HepG2 (cell line): Measurements from ENCODE around the gene TUBA4A. TPM values are rescaled to one million over a fixed set of nuclear protein-coding genes. Genes with fewer than 3 reads are reported as not detected.

Experiments
- ATF5 ChIP-seq: sonication (generic); formaldehyde crosslinking; IDR thresholded peaks from 2 replicates; pipeline ENCODE4 v1.4.0; 2020; ENCODE audit warnings: mild to moderate bottlenecking, low read depth, missing genetic modification reagents
- CBFB ChIP-seq: sonication (generic); formaldehyde crosslinking; IDR thresholded peaks from 2 replicates; pipeline ENCODE4 v1.4.0; 2020; ENCODE audit warnings: missing genetic modification reagents
- FOXC1 ChIP-seq: sonication (generic); formaldehyde crosslinking; IDR thresholded peaks from 2 replicates; pipeline ENCODE4 v1.8.0; 2022; ENCODE audit warnings: mild to moderate bottlenecking, missing genetic modification reagents, borderline replicate concordance
- HINFP ChIP-seq: sonication (generic); formaldehyde crosslinking; IDR thresholded peaks from 2 replicates; pipeline ENCODE4 v1.4.0; 2020; ENCODE audit warnings: low read depth, mild to moderate bottlenecking, missing genetic modification reagents
- JUND ChIP-seq: sonication (generic); formaldehyde crosslinking; IDR thresholded peaks from 2 replicates; pipeline ENCODE4 v1.8.0; 2022; ENCODE audit warnings: mild to moderate bottlenecking, missing genetic modification reagents
- KMT2A ChIP-seq: sonication (generic); formaldehyde crosslinking; IDR thresholded peaks from 2 replicates; pipeline ENCODE4 v1.4.0; 2020; ENCODE audit warnings: missing genetic modification reagents
- MIER3 ChIP-seq: IDR thresholded peaks from 2 replicates; pipeline ENCODE4 v1.6.1; 2016; ENCODE audit warnings: missing compliant biosample characterization, borderline replicate concordance
- MIXL1 ChIP-seq: IDR thresholded peaks from 2 replicates; pipeline ENCODE4 v1.6.1; 2016
- NCOA2 ChIP-seq: sonication (generic); formaldehyde crosslinking; IDR thresholded peaks from 2 replicates; pipeline ENCODE4 v1.8.0; 2022; ENCODE audit warnings: inconsistent platforms
- REL ChIP-seq: sonication (generic); formaldehyde crosslinking; conservative IDR thresholded peaks from 2 replicates; pipeline ENCODE4 v1.8.0; 2022; ENCODE audit warnings: mild to moderate bottlenecking, missing genetic modification reagents, moderate library complexity
- SOX5 ChIP-seq: IDR thresholded peaks from 2 replicates; pipeline ENCODE4 v1.6.1; 2016; ENCODE audit warnings: borderline replicate concordance
- TGIF2 ChIP-seq: IDR thresholded peaks from 2 replicates; pipeline ENCODE4 v1.6.1; 2016; ENCODE audit warnings: control low read depth, missing compliant biosample characterization
- TIGD3 ChIP-seq: sonication (generic); formaldehyde crosslinking; IDR thresholded peaks from 2 replicates; pipeline ENCODE4 v1.5.1; 2020; ENCODE audit warnings: mild to moderate bottlenecking, missing genetic modification reagents, borderline replicate concordance
- ZBTB38 ChIP-seq: sonication (generic); formaldehyde crosslinking; IDR thresholded peaks from 2 replicates; pipeline ENCODE4 v1.5.1; 2020; ENCODE audit warnings: mild to moderate bottlenecking, missing genetic modification reagents
- ZBTB46 ChIP-seq: sonication (generic); formaldehyde crosslinking; IDR thresholded peaks from 2 replicates; pipeline ENCODE4 v1.4.0; 2020; ENCODE audit warnings: mild to moderate bottlenecking, missing genetic modification reagents, borderline replicate concordance
- ZNF317 ChIP-seq: sonication (generic); formaldehyde crosslinking; IDR thresholded peaks from 2 replicates; pipeline ENCODE4 v1.5.0; 2020; ENCODE audit warnings: mild to moderate bottlenecking, missing genetic modification reagents
- ZNF414 ChIP-seq: sonication (generic); formaldehyde crosslinking; IDR thresholded peaks from 2 replicates; pipeline ENCODE4 v1.5.0; 2020; ENCODE audit warnings: missing genetic modification reagents
- ZNF710 ChIP-seq: sonication (generic); formaldehyde crosslinking; IDR thresholded peaks from 2 replicates; pipeline ENCODE4 v1.5.0; 2020; ENCODE audit warnings: mild to moderate bottlenecking, missing genetic modification reagents, borderline replicate concordance
- ZNF724P ChIP-seq: sonication (generic); formaldehyde crosslinking; IDR thresholded peaks from 2 replicates; pipeline ENCODE4 v1.8.0; 2022; ENCODE audit warnings: missing genetic modification reagents, borderline replicate concordance
- ZNF773 ChIP-seq: sonication (generic); formaldehyde crosslinking; IDR thresholded peaks from 2 replicates; pipeline ENCODE4 v1.4.0; 2020; ENCODE audit warnings: missing genetic modification reagents, borderline replicate concordance
- polyA plus RNA-seq, 8 experiments: library from polyadenylated mRNA; depleted of rRNA in 3 of 8; stranded (reverse) in 7 of 8; unstranded in 1 of 8; fragments of >200 nt; fragmentation: Illumina TruSeq in 4 of 8; extraction: Trizol in 4 of 8; gene quantifications; 2 replicates each; pipeline versions ENCODE4 v1.2.1 to v1.2.3, GENCODE V29; 2011 to 2016; ENCODE audit warnings: low read depth in 4 of 8, missing spikeins in 1 of 8, mixed read lengths in 1 of 8; ENCODE audit not compliant: insufficient read depth in 1 of 8
- total RNA-seq, 5 experiments: library from RNA; depleted of rRNA; stranded (reverse); fragments of >200 nt; fragmentation: Illumina TruSeq; extraction: Trizol; gene quantifications; 2 replicates each; pipeline ENCODE4 v1.2.3, GENCODE V29; 2016; ENCODE audit warnings: low read depth in 1 of 5

TUBA4A gene
- total and polyA plus RNA-seq, 2 of the 13 experiments (the other 11 are each of a cell fraction or from before 2014, with no cell fraction given): 1.3 to 12.7 TPM

GRCh38 chr2:219252900-219253752 lies 592 bp downstream of the TUBA4A start, which contains the start of gene TUBA4B (continued):
- no peak for TF ChIP-seq JUND (CRISPR knock-in tag)
- 0 out of 2 replicates have a peak, but pooled peaks have one; percentile 18 for TF ChIP-seq ZNF724P (CRISPR knock-in tag)
- no peak for TF ChIP-seq CBFB (CRISPR knock-in tag)
- no peak for TF ChIP-seq ZNF414 (CRISPR knock-in tag)
- TF ChIP-seq TIGD3 (CRISPR knock-in tag): no peak
- TF ChIP-seq SOX5 (CRISPR knock-in tag): 0 out of 2 replicates have a peak, but pooled peaks have one; percentile 2
- TF ChIP-seq KMT2A (CRISPR knock-in tag): no peak
- TF ChIP-seq MIXL1 (CRISPR knock-in tag): no peak
- no peak for TF ChIP-seq ZNF710 (CRISPR knock-in tag)
- TF ChIP-seq FOXC1: no peak
- TF ChIP-seq NCOA2: no peak; the same call in 1 of the 2 replicates
- TF ChIP-seq HINFP (CRISPR knock-in tag): no peak
- TF ChIP-seq ZNF317 (CRISPR knock-in tag): no peak; the same call in 1 of the 2 replicates
- no peak for TF ChIP-seq ATF5 (CRISPR knock-in tag)
- TF ChIP-seq ZBTB46 (CRISPR knock-in tag): no peak
- no peak for TF ChIP-seq TGIF2
- no peak for TF ChIP-seq ZNF773 (CRISPR knock-in tag)
- 0 out of 2 replicates have a peak, but pooled peaks have one; percentile 23 for TF ChIP-seq ZBTB38 (CRISPR knock-in tag)
- TF ChIP-seq MIER3: no peak
- no peak for TF ChIP-seq REL (CRISPR knock-in tag)
